Measurements from ENCODE around the gene STH.

- TF ChIP-seq ZFP30 (CRISPR knock-in tag; IDR thresholded peaks at IDR 0.05) (no peak), RARB (CRISPR knock-in tag; IDR thresholded peaks at IDR 0.05) (no peak), GLIS3 (CRISPR knock-in tag; IDR thresholded peaks at IDR 0.05) (no peak), TSHZ2 (CRISPR knock-in tag; IDR thresholded peaks at IDR 0.05) (no peak), ZFP3 (CRISPR knock-in tag; IDR thresholded peaks at IDR 0.05) (no peak), CSRNP3 (CRISPR knock-in tag; IDR thresholded peaks at IDR 0.05) (no peak)
These were observed 26.5 kb upstream of the STH start for GRCh38 chr17:45972531-45972930.
